Measurements from ENCODE around the gene CACNA1D.

CACNA1D gene

GRCh38 chr3:53493963-53494791, at the start of gene CACNA1D:
Gene CACNA1D, plus strand, starts transcription at chr3:53494611. Its CDS starts 556 bp downstream, at chr3:53495167.
- TF ChIP-seq, protein P1, sequence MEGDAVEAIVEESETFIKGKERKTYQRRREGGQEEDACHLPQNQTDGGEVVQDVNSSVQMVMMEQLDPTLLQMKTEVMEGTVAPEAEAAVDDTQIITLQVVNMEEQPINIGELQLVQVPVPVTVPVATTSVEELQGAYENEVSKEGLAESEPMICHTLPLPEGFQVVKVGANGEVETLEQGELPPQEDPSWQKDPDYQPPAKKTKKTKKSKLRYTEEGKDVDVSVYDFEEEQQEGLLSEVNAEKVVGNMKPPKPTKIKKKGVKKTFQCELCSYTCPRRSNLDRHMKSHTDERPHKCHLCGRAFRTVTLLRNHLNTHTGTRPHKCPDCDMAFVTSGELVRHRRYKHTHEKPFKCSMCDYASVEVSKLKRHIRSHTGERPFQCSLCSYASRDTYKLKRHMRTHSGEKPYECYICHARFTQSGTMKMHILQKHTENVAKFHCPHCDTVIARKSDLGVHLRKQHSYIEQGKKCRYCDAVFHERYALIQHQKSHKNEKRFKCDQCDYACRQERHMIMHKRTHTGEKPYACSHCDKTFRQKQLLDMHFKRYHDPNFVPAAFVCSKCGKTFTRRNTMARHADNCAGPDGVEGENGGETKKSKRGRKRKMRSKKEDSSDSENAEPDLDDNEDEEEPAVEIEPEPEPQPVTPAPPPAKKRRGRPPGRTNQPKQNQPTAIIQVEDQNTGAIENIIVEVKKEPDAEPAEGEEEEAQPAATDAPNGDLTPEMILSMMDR (IDR thresholded peaks at IDR 0.05) = no peak

DNA sequence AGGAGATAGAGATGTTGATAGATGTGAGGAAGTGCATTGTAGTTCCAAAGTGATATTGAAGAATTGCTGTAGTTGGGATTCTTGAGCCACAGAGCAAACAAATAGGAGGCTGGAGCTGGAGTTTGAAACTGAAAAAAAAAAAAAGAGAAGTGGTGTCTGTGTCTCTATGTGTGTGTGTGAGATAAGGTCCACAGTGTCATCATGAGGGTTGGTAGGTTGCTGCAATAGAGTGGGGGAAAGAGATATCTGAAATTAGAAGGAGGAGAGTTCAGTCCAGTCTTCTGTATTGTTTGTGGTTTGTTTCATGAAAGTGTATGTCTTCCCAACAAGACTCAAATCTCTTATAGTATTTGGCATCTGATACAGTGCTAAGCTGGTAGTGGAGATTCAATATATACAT, 37.3 kb upstream of the CACNA1D start:
- TF ChIP-seq, protein P1 (IDR thresholded peaks at IDR 0.05) = no peak

DNA sequence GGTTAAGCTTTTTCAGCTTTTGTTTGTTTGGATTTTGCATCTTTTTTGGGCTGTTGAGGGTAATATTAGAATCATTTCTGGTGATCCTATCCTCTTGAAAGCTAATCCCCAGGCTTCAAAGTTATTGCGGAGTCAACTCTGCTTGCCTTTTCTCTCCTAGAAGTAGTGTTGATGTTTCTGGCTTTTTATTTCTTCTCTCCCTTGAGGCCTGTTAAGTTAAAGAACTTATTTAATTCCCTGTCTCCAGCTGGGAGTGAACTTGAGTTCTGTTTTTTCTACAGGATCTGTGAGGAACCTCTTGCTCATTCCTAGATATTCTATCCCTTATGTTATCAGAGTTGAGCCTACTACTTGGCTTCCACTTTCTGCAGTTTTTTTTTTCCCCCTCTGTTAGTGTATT, 34.1 kb upstream of the CACNA1D start:
- TF ChIP-seq, protein P1 (IDR thresholded peaks at IDR 0.05) = no peak

- TF ChIP-seq, protein P1 (IDR thresholded peaks at IDR 0.05) = no peak
These were observed 30.0 kb upstream of the CACNA1D start for GRCh38 chr3:53464424-53464823.

DNA sequence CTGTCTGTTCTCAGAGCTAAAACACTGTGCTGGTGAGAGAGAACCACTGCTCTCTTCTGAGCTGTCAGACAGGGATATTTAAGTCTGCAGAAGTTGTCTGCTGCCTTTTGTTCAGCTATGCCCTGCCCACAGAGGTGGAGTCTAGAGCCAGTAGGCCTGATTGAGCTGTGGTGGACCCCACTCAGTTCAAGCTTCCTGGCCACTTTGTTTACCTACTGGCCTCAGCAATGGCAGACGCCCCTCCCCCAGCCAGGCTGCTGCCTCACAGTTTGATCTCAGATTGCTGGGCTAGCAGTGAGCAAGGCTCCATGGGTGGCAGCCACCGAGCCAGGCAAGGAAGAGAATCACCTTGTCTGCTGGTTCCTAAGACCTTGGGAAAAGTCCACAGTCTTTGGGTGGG, 21.0 kb upstream of the CACNA1D start:
- TF ChIP-seq, protein P1 (IDR thresholded peaks at IDR 0.05) = no peak

DNA sequence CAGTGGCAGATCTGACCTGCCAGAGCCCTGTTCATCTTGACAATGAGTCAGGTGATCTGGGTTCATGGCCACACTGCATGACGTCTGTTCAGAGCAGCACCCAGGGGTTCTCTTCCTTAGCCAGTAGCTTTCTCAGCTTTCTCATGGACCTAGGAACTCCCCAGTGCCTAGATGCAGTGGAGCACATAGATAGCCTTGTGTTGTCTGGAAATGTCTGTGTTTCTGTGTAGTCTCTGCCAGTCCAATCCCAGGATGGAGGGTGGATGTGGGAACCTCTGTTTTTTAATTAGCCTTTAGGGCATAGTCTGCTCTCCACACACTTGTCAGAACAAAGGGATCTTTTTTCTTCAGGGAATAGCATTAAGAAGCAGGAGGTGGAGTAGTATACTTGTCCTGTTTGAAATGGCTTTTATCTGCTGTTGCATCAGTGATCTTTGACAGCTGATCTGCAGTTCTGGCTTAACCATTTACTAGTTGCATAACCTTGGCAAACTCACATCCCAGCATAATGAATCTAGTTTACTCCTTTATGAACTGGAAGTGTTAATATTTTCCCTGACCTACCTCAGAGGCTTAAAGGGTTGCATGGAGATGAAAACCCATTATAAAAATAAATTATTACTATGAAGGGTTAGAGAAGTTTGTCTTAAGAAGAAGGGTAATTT, 16.1 kb upstream of the CACNA1D start:
- TF ChIP-seq, protein P1 (IDR thresholded peaks at IDR 0.05) = no peak

GRCh38 chr3:53478921-53479664, 15.3 kb upstream of the CACNA1D start:
- TF ChIP-seq, protein P1 (IDR thresholded peaks at IDR 0.05) = no peak

All from LNCAP (cell line).